Peyer's patch (tissue), 4 donors: ENCODE results near the gene MYDGF. TPM values are rescaled to one million over a fixed set of nuclear protein-coding genes. Genes with fewer than 3 reads are reported as not detected.

ENCODE experiments used
- DNase-seq, 3 donors: peaks; one replicate each; pipeline ENCODE4 v3.0.0-alpha.2; 2017 to 2019
- H3K27ac ChIP-seq, 4 donors: fragments of 200-600 bp; sonication (generic); one replicate each; pipeline ENCODE4 v1.5.1; 2016 to 2019
- H3K27me3 ChIP-seq, 2 donors: fragments of 200-600 bp; sonication (generic); one replicate each; pipeline ENCODE4 v1.5.1; 2019
- H3K36me3 ChIP-seq, 3 donors: fragments of 200-600 bp; sonication (generic); one replicate each; pipeline ENCODE4 v1.5.1; 2016 to 2019
- H3K4me1 ChIP-seq, 4 donors: fragments of 200-600 bp; sonication (generic); one replicate each; pipeline ENCODE4 v1.5.1; 2016 to 2019
- H3K4me3 ChIP-seq, 4 donors: fragments of 200-600 bp; sonication (generic); 1 replicate in 3 of 4; 2 replicates in 1 of 4; pipeline ENCODE4 v1.5.1; 2016 to 2019; ENCODE audit warnings: mild to moderate bottlenecking in 1 of 4
- H3K9me3 ChIP-seq, 4 donors: fragments of 200-600 bp; sonication (generic); one replicate each; pipeline ENCODE4 v1.5.1; 2016 to 2019; ENCODE audit warnings: mild to moderate bottlenecking in 1 of 4
- POLR2A ChIP-seq, 2 donors: fragments of 450-650 bp; IDR thresholded peaks; one replicate each; pipeline ENCODE4 v1.5.1; 2017; ENCODE audit warnings: antibody characterized with exemption in 2 of 2, mild to moderate bottlenecking in 2 of 2, moderate library complexity in 2 of 2
- total RNA-seq, 4 donors: library from RNA; depleted of rRNA; stranded (reverse); fragments of >200 nt; gene quantifications; one replicate each; pipeline ENCODE4 v1.1.0, GENCODE V29; 2016
- TF ChIP-seq, protein P1 (sequence below), 6 experiments: fragments of 450-650 bp in 4 of 6; fragments of 200-600 bp in 2 of 6; sonication (generic) in 1 of 6; IDR thresholded peaks; one replicate each; pipeline ENCODE4 v1.5.1; 2017 to 2019; ENCODE audit warnings: antibody characterized with exemption in 6 of 6, mild to moderate bottlenecking in 3 of 6, moderate library complexity in 1 of 6

The MYDGF gene
- total RNA-seq, 4 donors from 2014 or later = 9.9 to 45.9 (median 40.3) TPM

DNA sequence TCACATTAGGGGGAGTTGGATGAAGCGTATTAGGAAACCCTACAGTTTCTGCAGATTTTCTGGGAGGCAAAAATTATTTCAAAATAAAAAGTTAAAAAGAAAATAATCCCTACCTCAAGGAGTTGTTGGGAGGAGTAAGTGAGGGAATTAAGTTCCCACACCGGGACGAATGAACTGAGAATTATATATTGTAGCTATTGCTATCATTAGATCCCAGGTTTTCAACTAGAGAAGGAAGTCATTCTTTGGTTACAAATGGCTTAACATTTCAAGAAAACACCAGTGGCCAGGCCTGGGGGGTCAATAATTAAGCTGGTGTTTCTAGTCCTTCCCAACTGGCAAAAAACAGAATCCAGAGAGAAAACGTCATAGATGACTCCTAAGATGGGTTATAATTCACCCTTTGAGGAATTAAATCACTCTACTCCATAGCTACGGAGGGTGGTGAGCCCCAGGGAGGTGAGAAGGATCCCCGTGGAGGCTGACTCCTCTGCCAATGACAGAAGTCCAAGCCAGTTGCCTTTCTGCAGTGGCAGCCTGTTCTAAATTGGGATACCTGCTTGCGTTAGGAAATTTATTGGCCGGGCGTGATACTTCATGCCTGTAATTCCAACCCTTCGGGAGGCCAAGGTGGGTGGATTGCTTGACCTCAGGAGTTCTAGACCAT lies 1.2 kb upstream of the MYDGF start:
- Histone ChIP-seq H3K4me3 (no peak overlapping the region), H3K9me3 (no peaks in the 10 kb centered on the region), H3K4me1 (peaks cover 0 to 19% (median 3%) of the 10 kb centered on the region in 4 donors), H3K27me3 (no peaks in the 10 kb centered on the region), H3K36me3 (peaks cover 0 to 41% (median 0%) of the 10 kb centered on the region in 3 donors), H3K27ac (peak overlapping the region in 1 of 4 donors; percentile 75)
- no peak for DNase-seq
- TF ChIP-seq, protein P1, sequence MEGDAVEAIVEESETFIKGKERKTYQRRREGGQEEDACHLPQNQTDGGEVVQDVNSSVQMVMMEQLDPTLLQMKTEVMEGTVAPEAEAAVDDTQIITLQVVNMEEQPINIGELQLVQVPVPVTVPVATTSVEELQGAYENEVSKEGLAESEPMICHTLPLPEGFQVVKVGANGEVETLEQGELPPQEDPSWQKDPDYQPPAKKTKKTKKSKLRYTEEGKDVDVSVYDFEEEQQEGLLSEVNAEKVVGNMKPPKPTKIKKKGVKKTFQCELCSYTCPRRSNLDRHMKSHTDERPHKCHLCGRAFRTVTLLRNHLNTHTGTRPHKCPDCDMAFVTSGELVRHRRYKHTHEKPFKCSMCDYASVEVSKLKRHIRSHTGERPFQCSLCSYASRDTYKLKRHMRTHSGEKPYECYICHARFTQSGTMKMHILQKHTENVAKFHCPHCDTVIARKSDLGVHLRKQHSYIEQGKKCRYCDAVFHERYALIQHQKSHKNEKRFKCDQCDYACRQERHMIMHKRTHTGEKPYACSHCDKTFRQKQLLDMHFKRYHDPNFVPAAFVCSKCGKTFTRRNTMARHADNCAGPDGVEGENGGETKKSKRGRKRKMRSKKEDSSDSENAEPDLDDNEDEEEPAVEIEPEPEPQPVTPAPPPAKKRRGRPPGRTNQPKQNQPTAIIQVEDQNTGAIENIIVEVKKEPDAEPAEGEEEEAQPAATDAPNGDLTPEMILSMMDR (IDR thresholded peaks at IDR 0.05) = no peak
- TF ChIP-seq POLR2A (IDR thresholded peaks at IDR 0.05) = no peak

DNA sequence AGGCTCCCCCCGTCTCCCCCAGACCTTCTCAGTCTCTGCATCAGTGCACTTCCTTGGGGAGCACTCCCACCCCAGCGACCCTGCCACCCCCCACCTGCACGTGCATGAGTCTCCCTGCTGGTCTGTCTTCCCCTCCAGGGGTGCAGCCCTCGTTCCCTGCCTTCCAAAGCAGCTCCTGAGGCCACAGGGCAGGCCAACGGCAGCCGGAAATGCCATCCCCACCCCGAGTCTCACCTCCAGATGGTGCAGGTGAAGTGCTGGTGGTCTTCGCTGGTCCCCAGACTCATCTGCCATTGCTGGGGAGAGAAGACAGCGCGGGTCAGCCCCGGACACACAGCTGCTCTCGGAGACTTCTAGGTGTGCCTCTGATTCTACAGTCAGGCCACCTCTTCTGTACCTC lies 5.5 kb downstream of the MYDGF start:
- peaks cover 0 to 18% (median 3%) of the 10 kb centered on the region in 4 donors for H3K4me1 ChIP-seq
- H3K36me3 ChIP-seq = peaks cover 0 to 69% (median 0%) of the 10 kb centered on the region in 3 donors
- no peak for DNase-seq
- no peak overlapping the region for H3K4me3 ChIP-seq
- TF ChIP-seq, protein P1 (IDR thresholded peaks at IDR 0.05) = no peak
- no peak for TF ChIP-seq POLR2A (IDR thresholded peaks at IDR 0.05)
- no peaks in the 10 kb centered on the region for H3K9me3 ChIP-seq
- no peaks in the 10 kb centered on the region for H3K27me3 ChIP-seq
- H3K27ac ChIP-seq = no peak overlapping the region

DNA sequence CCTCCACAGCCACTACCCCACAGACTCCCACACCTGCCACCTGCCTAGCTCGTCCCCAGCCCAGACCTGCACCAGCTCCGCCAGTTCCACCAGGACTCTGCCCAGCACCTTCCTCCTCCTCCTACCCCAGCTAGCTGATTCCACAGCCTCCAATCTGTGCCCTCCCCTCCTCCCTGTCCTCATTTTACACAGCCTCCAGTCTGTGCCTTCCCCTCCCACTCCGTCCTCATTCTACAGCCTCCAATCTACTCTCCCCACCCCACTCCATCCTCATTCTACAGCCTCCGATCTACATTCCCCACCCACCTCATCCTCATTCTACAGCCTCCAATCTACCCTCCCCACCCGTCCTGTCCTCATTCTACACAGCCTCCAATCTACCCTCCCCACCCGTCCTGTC lies 7.3 kb downstream of the MYDGF start:
- no peaks in the 10 kb centered on the region for H3K9me3 ChIP-seq
- TF ChIP-seq, protein P1 (IDR thresholded peaks at IDR 0.05) = no peak
- no peak for TF ChIP-seq POLR2A (IDR thresholded peaks at IDR 0.05)
- H3K4me3 ChIP-seq = no peak overlapping the region
- no peak for DNase-seq
- peaks cover 0 to under 1% (median 0%) of the 10 kb centered on the region in 4 donors for H3K4me1 ChIP-seq
- H3K27ac ChIP-seq = no peak overlapping the region
- no peaks in the 10 kb centered on the region for H3K27me3 ChIP-seq
- H3K36me3 ChIP-seq = peaks cover 0 to 78% (median 0%) of the 10 kb centered on the region in 3 donors

DNA sequence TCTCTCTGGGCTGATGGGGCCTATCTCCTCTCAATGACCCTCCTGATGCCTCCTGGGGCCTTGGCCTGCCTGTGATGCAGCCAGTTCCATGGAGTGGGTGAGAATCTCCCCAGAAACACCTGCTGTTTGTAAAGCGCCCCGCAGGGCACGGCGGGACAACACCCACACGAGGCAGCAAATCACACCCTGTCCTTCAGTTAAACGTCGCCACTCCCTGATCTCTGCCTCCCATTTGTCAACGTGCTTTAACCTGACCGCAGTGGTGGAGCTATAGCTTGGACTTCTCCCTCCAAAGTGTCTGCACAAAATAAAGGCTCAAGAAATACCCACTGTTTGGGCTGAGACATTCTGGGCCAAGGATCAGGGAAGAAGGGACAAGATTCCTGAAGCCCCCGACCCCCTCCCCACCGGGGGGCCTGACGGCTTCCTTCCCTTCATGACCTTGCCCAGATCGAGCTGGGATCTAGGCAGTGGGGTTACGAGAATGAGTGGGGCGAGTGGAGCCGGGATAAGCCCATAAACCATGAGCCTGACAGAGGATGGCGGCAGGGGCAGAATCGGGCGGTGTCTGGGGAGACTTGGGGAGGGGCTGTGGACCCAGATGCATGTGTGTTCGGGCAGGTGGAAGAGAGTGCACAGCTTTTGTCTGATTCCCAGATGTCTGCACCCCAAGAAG lies 8.0 kb downstream of the MYDGF start:
- Histone ChIP-seq H3K9me3 (no peaks in the 10 kb centered on the region), H3K4me1 (no peaks in the 10 kb centered on the region), H3K4me3 (no peak overlapping the region), H3K27ac (no peak overlapping the region), H3K36me3 (peaks cover 0 to 78% (median 0%) of the 10 kb centered on the region in 3 donors), H3K27me3 (no peaks in the 10 kb centered on the region)
- TF ChIP-seq, protein P1 (IDR thresholded peaks at IDR 0.05) = no peak
- no peak for TF ChIP-seq POLR2A (IDR thresholded peaks at IDR 0.05)
- DNase-seq = no peak

DNA sequence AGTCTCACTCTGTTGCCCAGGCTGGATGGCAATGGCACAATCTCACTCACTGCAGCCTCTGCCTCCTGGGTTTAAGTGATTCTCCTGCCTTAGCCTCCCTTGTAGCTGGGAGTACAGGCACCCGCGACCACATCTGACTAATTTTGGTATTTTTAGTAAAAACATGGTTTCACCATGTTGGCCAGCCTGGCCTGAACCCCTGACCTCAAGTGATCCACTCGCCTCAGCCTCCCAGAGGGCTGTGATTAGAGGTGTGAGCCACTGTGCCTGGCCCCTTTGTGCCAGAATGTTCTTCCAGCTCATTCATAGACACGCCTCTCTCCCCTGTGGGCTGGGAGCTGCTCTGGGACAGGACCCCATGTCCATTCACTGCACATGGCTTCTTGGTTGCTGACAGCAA lies 9.1 kb downstream of the MYDGF start:
- Histone ChIP-seq H3K36me3 (peaks cover 0 to 78% (median 0%) of the 10 kb centered on the region in 3 donors), H3K4me1 (no peaks in the 10 kb centered on the region), H3K27me3 (no peaks in the 10 kb centered on the region), H3K4me3 (no peak overlapping the region), H3K9me3 (no peaks in the 10 kb centered on the region), H3K27ac (no peak overlapping the region)
- TF ChIP-seq, protein P1 (IDR thresholded peaks at IDR 0.05) = no peak
- TF ChIP-seq POLR2A (IDR thresholded peaks at IDR 0.05) = no peak
- no peak for DNase-seq
